Endothelial cell of hepatic sinusoid (primary cell): Measurements from ENCODE around the gene GSTA2.
"Not testable (repeated sequence)": the region's sequence is repeated elsewhere in the genome, so short reads cannot be mapped to it uniquely, and the experiment has no call there.

Source experiments
- in situ Hi-C: cut with HindIII; loops from 2 replicates; pipeline ENCODE4 v1.10.0; 2017; ENCODE audit warnings: low sequenced_read_pairs

Gene GSTA2

GRCh38 chr6:52760105-52760765 lies 3.0 kb downstream of the GSTA2 start:
- in situ Hi-C loops = no loop called here

GRCh38 chr6:52759085-52759484 lies 4.2 kb downstream of the GSTA2 start:
- in situ Hi-C loops = no loop called here

GRCh38 chr6:52757651-52758338 lies 5.5 kb downstream of the GSTA2 start:
- in situ Hi-C loops = not testable (repeated sequence)

- in situ Hi-C loops = no loop called here
Measured at GRCh38 chr6:52754443-52754842, 8.8 kb downstream of the GSTA2 start.

- in situ Hi-C loops = not testable (repeated sequence)
Measured at GRCh38 chr6:52753137-52753536, 10.1 kb downstream of the GSTA2 start.

GRCh38 chr6:52752310-52752709 lies 11.0 kb downstream of the GSTA2 start:
- in situ Hi-C loops = no loop called here

- in situ Hi-C loops = no loop called here
Measured at GRCh38 chr6:52749556-52750152, 13.6 kb downstream of the GSTA2 start.

GRCh38 chr6:52747301-52747700 lies 16.0 kb downstream of the GSTA2 start:
- in situ Hi-C loops = not testable (repeated sequence)

GRCh38 chr6:52746213-52746612 lies 17.1 kb downstream of the GSTA2 start:
- in situ Hi-C loops = no loop called here

GRCh38 chr6:52745764-52746201 lies 17.5 kb downstream of the GSTA2 start:
- in situ Hi-C loops = no loop called here

- in situ Hi-C loops = no loop called here
Measured at GRCh38 chr6:52741872-52742271, 21.4 kb downstream of the GSTA2 start.

- in situ Hi-C loops = no loop called here
Measured at GRCh38 chr6:52739627-52740026, 23.6 kb downstream of the GSTA2 start.

GRCh38 chr6:52739134-52739533 lies 24.1 kb downstream of the GSTA2 start:
- in situ Hi-C loops = no loop called here

GRCh38 chr6:52736145-52736544 lies 27.1 kb downstream of the GSTA2 start:
- in situ Hi-C loops = no loop called here

GRCh38 chr6:52735071-52735470 lies 28.2 kb downstream of the GSTA2 start:
- in situ Hi-C loops = no loop called here

GRCh38 chr6:52734072-52734471 lies 29.2 kb downstream of the GSTA2 start:
- in situ Hi-C loops = no loop called here

- in situ Hi-C loops = no loop called here
Measured at GRCh38 chr6:52733172-52733571, 30.1 kb downstream of the GSTA2 start.

GRCh38 chr6:52731719-52732118 lies 31.6 kb downstream of the GSTA2 start:
- in situ Hi-C loops = no loop called here

- in situ Hi-C loops = no loop called here
Measured at GRCh38 chr6:52729576-52729975, 33.7 kb downstream of the GSTA2 start.

GRCh38 chr6:52728394-52728793 lies 34.9 kb downstream of the GSTA2 start:
- in situ Hi-C loops = no loop called here

- in situ Hi-C loops = no loop called here
Measured at GRCh38 chr6:52727908-52728307, 35.4 kb downstream of the GSTA2 start.
